Mesothelial cell of epicardium (in vitro differentiated cells): ENCODE results near the gene NEK10. TPM values are rescaled to one million over a fixed set of nuclear protein-coding genes. Genes with fewer than 3 reads are reported as not detected.

Experiments used
- DNase-seq, 2 experiments: peaks; one replicate each; pipeline ENCODE4 v3.0.0; 2021; ENCODE audit warnings: low spot score in 2 of 2; ENCODE audit not compliant: unreplicated experiment in 2 of 2
- H3K27ac Mint-ChIP-seq: 2 replicates; pipeline ENCODE4 v1.8.0; 2021; ENCODE audit warnings: mixed read lengths
- H3K27me3 Mint-ChIP-seq: 2 replicates; pipeline ENCODE4 v1.8.0; 2021; ENCODE audit warnings: low read depth, mixed read lengths
- H3K36me3 Mint-ChIP-seq: 2 replicates; pipeline ENCODE4 v1.8.0; 2021; ENCODE audit warnings: mixed read lengths
- H3K4me1 Mint-ChIP-seq: 2 replicates; pipeline ENCODE4 v1.8.0; 2021; ENCODE audit warnings: mixed read lengths
- H3K4me3 Mint-ChIP-seq: 2 replicates; pipeline ENCODE4 v1.8.0; 2021; ENCODE audit warnings: mild to moderate bottlenecking, moderate library complexity, mixed read lengths
- H3K9me3 Mint-ChIP-seq: 2 replicates; pipeline ENCODE4 v1.8.0; 2021; ENCODE audit warnings: mixed read lengths
- CTCF ChIP-seq: fragments of 200-600 bp; sonication (generic); IDR thresholded peaks from one replicate; pipeline ENCODE4 v1.5.0; 2021; ENCODE audit warnings: antibody characterized with exemption; ENCODE audit not compliant: unreplicated experiment
- total RNA-seq: library from RNA; stranded (reverse); gene quantifications from 3 replicates; pipeline ENCODE4 v1.2.1, GENCODE V29; 2021

The NEK10 gene
- total RNA-seq, 1 donor from 2014 or later, result 1.2 TPM

- Mint-ChIP-seq H3K27ac (no peak overlapping the region), H3K4me3 (no peak overlapping the region), H3K36me3 (no peaks in the 10 kb centered on the region), H3K27me3 (no peaks in the 10 kb centered on the region), H3K9me3 (peaks cover 16% of the 10 kb centered on the region), H3K4me1 (no peaks in the 10 kb centered on the region)
- no peak for DNase-seq
- TF ChIP-seq CTCF, result no peak
Measured at GRCh38 chr3:27160146-27160545, 209.0 kb downstream of the NEK10 start.

DNA sequence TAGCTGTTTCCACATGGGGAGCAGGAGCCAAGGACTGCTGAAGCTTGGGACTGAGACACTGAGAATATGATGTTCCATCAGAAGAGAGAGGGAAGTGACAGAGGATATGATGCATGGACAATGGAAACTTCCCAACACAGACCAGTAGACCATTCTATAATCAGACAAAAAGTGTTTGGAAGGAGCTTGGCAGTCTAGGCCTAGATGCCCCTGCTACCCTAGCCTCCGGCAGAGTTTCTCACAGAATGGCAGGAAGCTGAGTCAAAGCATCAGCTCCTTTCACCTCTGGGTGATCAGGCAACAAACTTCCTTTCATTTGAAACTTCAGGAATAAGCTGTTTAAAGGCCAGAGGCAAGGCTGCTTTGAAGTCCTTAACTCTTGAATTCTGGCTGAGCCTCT lies 222.0 kb downstream of the NEK10 start:
- H3K36me3 Mint-ChIP-seq, result no peaks in the 10 kb centered on the region
- no peaks in the 10 kb centered on the region for H3K27me3 Mint-ChIP-seq
- H3K4me1 Mint-ChIP-seq, result no peaks in the 10 kb centered on the region
- no peak for TF ChIP-seq CTCF
- no peak overlapping the region for H3K4me3 Mint-ChIP-seq
- peaks cover 7% of the 10 kb centered on the region for H3K9me3 Mint-ChIP-seq
- no peak for DNase-seq
- H3K27ac Mint-ChIP-seq, result no peak overlapping the region

DNA sequence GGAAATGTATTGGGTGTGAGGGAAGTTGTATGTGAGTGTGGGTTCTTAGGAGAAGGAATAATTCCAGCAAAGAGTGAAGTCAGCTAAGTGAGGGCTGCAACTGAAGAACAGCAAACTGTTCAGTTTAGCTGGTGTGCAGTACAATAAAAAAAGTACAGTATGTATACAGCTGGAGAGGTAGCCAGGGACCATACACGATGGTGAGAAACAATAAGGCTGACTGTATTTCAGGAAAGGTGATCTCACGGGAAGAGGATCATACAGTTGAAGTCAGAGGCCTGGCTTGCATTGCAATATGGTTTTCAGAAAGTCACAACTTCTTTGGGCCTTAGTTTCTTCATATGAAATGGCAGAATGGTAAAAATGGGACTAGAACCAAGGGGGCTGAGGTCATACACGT lies 222.4 kb downstream of the NEK10 start:
- Mint-ChIP-seq H3K27me3 (no peaks in the 10 kb centered on the region), H3K36me3 (no peaks in the 10 kb centered on the region), H3K4me3 (no peak overlapping the region), H3K4me1 (no peaks in the 10 kb centered on the region), H3K9me3 (peaks cover 9% of the 10 kb centered on the region), H3K27ac (no peak overlapping the region)
- no peak for DNase-seq
- TF ChIP-seq CTCF, result no peak

DNA sequence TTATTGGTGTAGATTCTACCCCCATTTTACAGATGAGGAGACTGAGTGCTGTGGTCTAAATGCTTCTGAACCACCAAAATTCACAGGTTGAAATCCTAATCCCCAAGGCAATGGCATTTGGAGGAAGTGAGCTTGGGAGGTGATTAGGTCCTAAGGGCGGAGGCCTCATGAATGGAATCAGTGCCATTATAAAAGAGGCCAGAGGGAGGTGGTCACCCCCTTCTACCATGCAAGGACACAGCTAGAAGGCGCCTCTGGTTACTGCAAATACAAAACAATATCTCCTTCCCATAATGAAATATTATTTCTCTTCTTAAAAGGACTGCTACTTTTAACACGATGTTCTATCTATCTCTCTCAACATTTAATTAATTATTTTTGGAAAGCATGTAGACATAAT lies 223.5 kb downstream of the NEK10 start:
- Mint-ChIP-seq H3K4me3 (no peak overlapping the region), H3K36me3 (no peaks in the 10 kb centered on the region), H3K27me3 (no peaks in the 10 kb centered on the region), H3K27ac (no peak overlapping the region), H3K9me3 (peaks cover 15% of the 10 kb centered on the region), H3K4me1 (no peaks in the 10 kb centered on the region)
- no peak for TF ChIP-seq CTCF
- DNase-seq, result no peak

- H3K27ac Mint-ChIP-seq, result no peak overlapping the region
- no peaks in the 10 kb centered on the region for H3K4me1 Mint-ChIP-seq
Measured at GRCh38 chr3:27141668-27142067, 227.5 kb downstream of the NEK10 start.

More at GRCh38 chr3:27141668-27142067, 227.5 kb downstream of the NEK10 start:
- no peak for DNase-seq
- H3K36me3 Mint-ChIP-seq, result no peaks in the 10 kb centered on the region
- H3K27me3 Mint-ChIP-seq, result peaks cover 2% of the 10 kb centered on the region
- TF ChIP-seq CTCF, result no peak
- no peak overlapping the region for H3K4me3 Mint-ChIP-seq
- peaks cover 11% of the 10 kb centered on the region for H3K9me3 Mint-ChIP-seq
